ENCODE measurements around the gene TMBIM6.

TMBIM6 gene

DNA sequence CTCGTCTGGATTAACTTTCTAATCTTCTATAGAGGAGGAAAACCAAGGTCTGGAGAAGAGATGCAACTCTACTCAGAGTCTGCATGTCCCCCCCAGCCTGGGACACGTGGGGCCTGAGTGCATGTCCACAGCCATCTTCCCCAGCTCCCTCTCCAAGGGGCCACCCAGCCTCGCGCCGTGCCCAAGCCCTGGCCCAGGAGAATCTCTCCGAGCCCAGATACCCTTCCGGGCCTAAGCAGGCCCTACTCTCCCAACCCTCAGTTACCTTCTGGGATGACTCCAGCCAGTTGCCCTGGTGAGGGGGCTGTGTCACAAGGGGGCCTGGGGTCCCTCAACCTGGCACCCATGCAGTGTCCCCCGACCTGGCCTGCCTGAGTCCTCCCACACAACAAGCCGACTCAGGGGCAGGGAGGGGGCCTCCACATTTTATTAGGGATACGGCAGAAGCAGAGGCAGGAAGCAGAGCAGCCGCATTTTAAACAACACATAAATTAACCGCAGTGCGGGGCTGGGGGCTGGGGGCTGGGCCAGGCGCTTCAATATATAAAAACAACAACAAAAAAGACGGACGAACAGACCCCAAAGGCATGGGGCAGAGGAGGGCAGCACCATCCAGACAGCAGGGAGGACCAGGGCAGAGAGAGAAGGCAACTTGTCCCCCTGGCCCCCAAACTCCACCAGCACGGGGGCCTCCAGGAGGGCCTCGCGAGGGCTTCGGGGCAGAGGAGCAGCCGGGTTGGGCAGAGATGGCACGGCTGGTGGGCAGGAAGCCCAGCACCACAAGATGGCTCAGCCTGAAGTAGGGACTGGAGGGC lies 49.6 kb downstream of the TMBIM6 start:
- H3K4me1 ChIP-seq (ENCODE audit: control insufficient read depth, low read length): 0 out of 2 replicates have a peak, but pooled peaks cover 5% of the 10 kb centered on the region
- H3K9me2 ChIP-seq (replicated peaks; ENCODE audit: control insufficient read depth, low read length): no peaks in the 10 kb centered on the region
- no peaks in the 10 kb centered on the region for H3K9me3 ChIP-seq (ENCODE audit: control insufficient read depth, insufficient read depth, low read length)
- H3K79me2 ChIP-seq (ENCODE audit: control insufficient read depth, low read length): no peaks in the 10 kb centered on the region
- H4K20me1 ChIP-seq (ENCODE audit: control insufficient read depth, insufficient read depth, low read depth, low read length): no peaks in the 10 kb centered on the region
- no peaks in the 10 kb centered on the region for H3F3A ChIP-seq (ENCODE audit: control insufficient read depth, insufficient read depth)
- H3K36me3 ChIP-seq (ENCODE audit: control insufficient read depth, low read length): no peaks in the 10 kb centered on the region
- no peak overlapping the region for H3K4me3 ChIP-seq (ENCODE audit: low read length)
- no peaks in the 10 kb centered on the region for H3K27me3 ChIP-seq (ENCODE audit: control insufficient read depth, low read length)
- no peak overlapping the region for H3K27ac ChIP-seq (ENCODE audit: low read depth, low read length)
- H3K4me2 ChIP-seq (ENCODE audit: low read length): no peak overlapping the region
- no peak for TF ChIP-seq EZH2phosphoT487 (IDR thresholded peaks at IDR 0.05; ENCODE audit: borderline replicate concordance, low read length)
- TF ChIP-seq, protein P1, sequence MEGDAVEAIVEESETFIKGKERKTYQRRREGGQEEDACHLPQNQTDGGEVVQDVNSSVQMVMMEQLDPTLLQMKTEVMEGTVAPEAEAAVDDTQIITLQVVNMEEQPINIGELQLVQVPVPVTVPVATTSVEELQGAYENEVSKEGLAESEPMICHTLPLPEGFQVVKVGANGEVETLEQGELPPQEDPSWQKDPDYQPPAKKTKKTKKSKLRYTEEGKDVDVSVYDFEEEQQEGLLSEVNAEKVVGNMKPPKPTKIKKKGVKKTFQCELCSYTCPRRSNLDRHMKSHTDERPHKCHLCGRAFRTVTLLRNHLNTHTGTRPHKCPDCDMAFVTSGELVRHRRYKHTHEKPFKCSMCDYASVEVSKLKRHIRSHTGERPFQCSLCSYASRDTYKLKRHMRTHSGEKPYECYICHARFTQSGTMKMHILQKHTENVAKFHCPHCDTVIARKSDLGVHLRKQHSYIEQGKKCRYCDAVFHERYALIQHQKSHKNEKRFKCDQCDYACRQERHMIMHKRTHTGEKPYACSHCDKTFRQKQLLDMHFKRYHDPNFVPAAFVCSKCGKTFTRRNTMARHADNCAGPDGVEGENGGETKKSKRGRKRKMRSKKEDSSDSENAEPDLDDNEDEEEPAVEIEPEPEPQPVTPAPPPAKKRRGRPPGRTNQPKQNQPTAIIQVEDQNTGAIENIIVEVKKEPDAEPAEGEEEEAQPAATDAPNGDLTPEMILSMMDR (IDR thresholded peaks at IDR 0.05; ENCODE audit: low read depth, low read length, poor library complexity, severe bottlenecking): no peak

DNA sequence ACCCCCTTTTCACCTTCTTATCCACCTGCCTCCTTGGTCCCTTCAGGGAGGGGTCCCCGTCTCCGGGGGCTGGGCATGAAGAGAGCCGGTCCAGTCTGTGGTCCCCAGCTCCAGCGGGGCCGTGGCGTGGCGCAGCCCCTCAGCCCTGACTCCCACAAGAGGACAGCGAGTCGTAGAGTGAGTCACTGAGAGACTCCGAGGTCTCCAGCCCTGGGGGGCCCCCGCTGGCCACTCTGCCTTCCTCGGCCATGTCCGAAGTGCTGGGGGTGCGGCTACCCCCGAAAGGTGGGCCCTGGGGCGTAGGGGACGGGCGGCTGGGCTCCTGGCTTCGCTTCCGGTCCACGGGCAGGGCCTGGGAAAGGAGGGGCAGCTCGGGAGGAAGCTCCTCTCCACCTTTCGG lies 50.3 kb downstream of the TMBIM6 start:
- Histone ChIP-seq H3K36me3 (ENCODE audit: control insufficient read depth, low read length) (no peaks in the 10 kb centered on the region), H3F3A (ENCODE audit: control insufficient read depth, insufficient read depth) (no peaks in the 10 kb centered on the region), H3K27ac (ENCODE audit: low read depth, low read length) (no peak overlapping the region), H3K79me2 (ENCODE audit: control insufficient read depth, low read length) (no peaks in the 10 kb centered on the region), H3K4me2 (ENCODE audit: low read length) (no peak overlapping the region), H3K4me3 (ENCODE audit: low read length) (no peak overlapping the region), H3K27me3 (ENCODE audit: control insufficient read depth, low read length) (no peaks in the 10 kb centered on the region), H4K20me1 (ENCODE audit: control insufficient read depth, insufficient read depth, low read depth, low read length) (no peaks in the 10 kb centered on the region), H3K9me2 (replicated peaks; ENCODE audit: control insufficient read depth, low read length) (no peaks in the 10 kb centered on the region), H3K4me1 (ENCODE audit: control insufficient read depth, low read length) (0 out of 2 replicates have a peak, but pooled peaks cover 5% of the 10 kb centered on the region), H3K9me3 (ENCODE audit: control insufficient read depth, insufficient read depth, low read length) (no peaks in the 10 kb centered on the region)
- TF ChIP-seq, protein P1 (IDR thresholded peaks at IDR 0.05; ENCODE audit: low read depth, low read length, poor library complexity, severe bottlenecking): no peak
- no peak for TF ChIP-seq EZH2phosphoT487 (IDR thresholded peaks at IDR 0.05; ENCODE audit: borderline replicate concordance, low read length)

DNA sequence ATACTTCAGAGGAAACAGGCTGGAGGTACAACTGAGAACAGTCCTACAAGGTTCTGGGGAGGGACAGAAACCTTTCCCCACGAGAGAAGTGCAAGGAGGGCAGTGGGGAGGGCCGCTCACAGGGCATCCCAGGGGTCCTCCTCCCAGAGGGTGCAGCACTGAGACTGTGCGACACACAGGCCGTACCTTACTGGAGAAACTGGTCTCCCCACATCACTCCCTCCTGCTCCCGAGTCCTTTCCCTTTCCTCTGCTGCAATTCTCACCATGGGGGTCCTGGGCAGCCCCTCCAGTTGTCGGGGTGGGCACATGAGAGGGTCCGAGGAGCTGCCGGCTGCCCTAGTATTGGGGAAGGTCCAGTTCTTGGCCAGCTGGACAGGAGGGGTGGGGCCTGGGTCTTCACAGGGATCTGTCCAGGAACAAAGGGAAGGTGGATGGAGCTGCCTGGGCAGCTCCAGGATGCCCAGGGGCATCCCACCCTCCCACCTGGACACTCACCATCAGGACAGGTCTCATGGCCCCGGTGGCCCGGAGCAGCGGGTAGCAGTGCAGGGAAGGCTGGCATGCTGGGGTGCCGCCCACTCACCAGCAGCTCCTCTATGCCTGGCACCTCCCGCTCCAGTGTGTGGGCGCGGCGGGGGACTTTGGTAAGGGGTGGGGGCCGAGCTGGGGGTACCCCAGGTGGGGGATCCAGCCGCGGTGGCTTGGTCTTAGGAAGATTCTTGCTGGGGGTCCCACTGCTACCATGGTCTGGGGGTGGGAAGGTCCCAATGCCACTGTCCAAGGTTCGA lies 51.0 kb downstream of the TMBIM6 start:
- Histone ChIP-seq H3K36me3 (ENCODE audit: control insufficient read depth, low read length) (no peaks in the 10 kb centered on the region), H3K9me3 (ENCODE audit: control insufficient read depth, insufficient read depth, low read length) (no peaks in the 10 kb centered on the region), H3K27me3 (ENCODE audit: control insufficient read depth, low read length) (no peaks in the 10 kb centered on the region), H3K9me2 (replicated peaks; ENCODE audit: control insufficient read depth, low read length) (no peaks in the 10 kb centered on the region), H4K20me1 (ENCODE audit: control insufficient read depth, insufficient read depth, low read depth, low read length) (no peaks in the 10 kb centered on the region), H3K27ac (ENCODE audit: low read depth, low read length) (no peak overlapping the region), H3K4me1 (ENCODE audit: control insufficient read depth, low read length) (0 out of 2 replicates have a peak, but pooled peaks cover 5% of the 10 kb centered on the region), H3F3A (ENCODE audit: control insufficient read depth, insufficient read depth) (no peaks in the 10 kb centered on the region), H3K4me3 (ENCODE audit: low read length) (no peak overlapping the region), H3K4me2 (ENCODE audit: low read length) (no peak overlapping the region), H3K79me2 (ENCODE audit: control insufficient read depth, low read length) (no peaks in the 10 kb centered on the region)
- TF ChIP-seq, protein P1 (IDR thresholded peaks at IDR 0.05; ENCODE audit: low read depth, low read length, poor library complexity, severe bottlenecking): no peak
- TF ChIP-seq EZH2phosphoT487 (IDR thresholded peaks at IDR 0.05; ENCODE audit: borderline replicate concordance, low read length): no peak
